ENCODE results near the gene HPSE2.
A peak's percentile ranks its signal among the peaks of the same experiment; 100 is the strongest.

HPSE2 gene

DNA sequence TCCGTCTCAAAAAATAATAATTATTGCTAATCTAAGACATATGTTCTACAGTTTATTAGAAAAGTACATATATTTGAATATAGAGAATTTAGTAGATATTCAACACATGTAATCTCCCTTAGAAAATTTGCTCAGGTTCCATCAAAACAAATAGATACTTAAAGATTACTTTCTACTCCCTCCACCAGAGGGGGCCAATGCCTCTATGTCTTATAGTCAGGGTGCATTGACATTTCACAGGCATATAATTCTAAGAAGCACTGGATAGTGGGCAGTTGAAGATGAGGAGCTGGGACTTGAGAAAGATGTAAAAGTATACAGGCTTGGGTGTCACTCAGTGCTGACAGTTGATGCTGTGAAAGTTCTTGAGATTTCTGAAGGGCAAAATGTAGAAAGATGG is 487.4 kb downstream of the HPSE2 start:
- Histone ChIP-seq H3K4me3 (ENCODE audit: low read depth, low read length) (no peak overlapping the region), H3K36me3 (replicated peaks) (no peaks in the 10 kb centered on the region), H3K27ac (no peak overlapping the region), H3K27me3 (replicated peaks) (no peaks in the 10 kb centered on the region)
- TF ChIP-seq, protein P1, sequence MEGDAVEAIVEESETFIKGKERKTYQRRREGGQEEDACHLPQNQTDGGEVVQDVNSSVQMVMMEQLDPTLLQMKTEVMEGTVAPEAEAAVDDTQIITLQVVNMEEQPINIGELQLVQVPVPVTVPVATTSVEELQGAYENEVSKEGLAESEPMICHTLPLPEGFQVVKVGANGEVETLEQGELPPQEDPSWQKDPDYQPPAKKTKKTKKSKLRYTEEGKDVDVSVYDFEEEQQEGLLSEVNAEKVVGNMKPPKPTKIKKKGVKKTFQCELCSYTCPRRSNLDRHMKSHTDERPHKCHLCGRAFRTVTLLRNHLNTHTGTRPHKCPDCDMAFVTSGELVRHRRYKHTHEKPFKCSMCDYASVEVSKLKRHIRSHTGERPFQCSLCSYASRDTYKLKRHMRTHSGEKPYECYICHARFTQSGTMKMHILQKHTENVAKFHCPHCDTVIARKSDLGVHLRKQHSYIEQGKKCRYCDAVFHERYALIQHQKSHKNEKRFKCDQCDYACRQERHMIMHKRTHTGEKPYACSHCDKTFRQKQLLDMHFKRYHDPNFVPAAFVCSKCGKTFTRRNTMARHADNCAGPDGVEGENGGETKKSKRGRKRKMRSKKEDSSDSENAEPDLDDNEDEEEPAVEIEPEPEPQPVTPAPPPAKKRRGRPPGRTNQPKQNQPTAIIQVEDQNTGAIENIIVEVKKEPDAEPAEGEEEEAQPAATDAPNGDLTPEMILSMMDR (IDR thresholded peaks at IDR 0.05; ENCODE audit: low read depth, low read length, missing control alignments) = peak; percentile 4
- in situ Hi-C loops (cut with HindIII; ENCODE audit: low pct_ligation_motif_present, low sequenced_read_pairs) = no loop called here
- peak; percentile 9 for DNase-seq

DNA sequence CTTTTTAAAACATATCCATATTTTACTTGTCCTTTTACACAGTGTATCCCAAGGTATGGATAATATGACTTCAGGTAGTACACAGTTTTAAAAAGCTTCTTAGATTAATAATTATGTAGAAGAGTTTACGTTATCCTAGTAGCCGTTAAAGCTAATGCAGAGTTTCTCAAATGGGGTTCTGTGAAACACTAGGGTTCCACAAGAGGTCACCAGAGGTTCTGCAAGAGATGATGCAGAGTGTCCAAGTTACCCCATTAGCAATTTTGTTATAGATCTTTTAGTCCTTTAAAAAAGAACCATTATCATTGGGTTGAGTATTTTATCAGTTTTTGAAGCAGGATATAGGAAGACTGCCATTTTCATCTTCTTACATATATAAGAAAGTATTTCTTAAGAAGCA is 490.0 kb downstream of the HPSE2 start:
- in situ Hi-C loops (cut with HindIII; ENCODE audit: low pct_ligation_motif_present, low sequenced_read_pairs) = no loop called here
- no peak for DNase-seq
- no peak overlapping the region for H3K27ac ChIP-seq
- H3K36me3 ChIP-seq (replicated peaks) = no peaks in the 10 kb centered on the region
- no peaks in the 10 kb centered on the region for H3K27me3 ChIP-seq (replicated peaks)
- TF ChIP-seq, protein P1 (IDR thresholded peaks at IDR 0.05; ENCODE audit: low read depth, low read length, missing control alignments) = no peak
- no peak overlapping the region for H3K4me3 ChIP-seq (ENCODE audit: low read depth, low read length)

DNA sequence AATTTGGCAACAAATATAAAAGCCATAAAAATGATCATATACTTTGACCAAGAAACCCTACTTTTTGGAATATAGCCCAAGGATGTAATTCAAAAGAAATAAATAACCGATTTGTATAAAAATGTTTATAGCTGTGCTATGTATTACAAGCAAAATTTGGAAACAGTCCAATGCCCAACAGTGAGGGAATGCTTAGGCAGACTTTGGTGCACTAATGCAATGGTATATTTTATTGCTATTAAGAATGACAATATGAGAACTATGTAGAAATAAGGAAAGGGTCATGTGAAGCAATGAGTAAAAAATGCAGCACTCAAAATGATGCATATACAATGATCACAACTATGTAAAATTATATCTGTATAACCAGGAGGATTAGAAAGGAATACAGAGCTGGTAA is 515.1 kb downstream of the HPSE2 start:
- H3K27ac ChIP-seq = no peak overlapping the region
- H3K4me3 ChIP-seq (ENCODE audit: low read depth, low read length) = no peak overlapping the region
- TF ChIP-seq, protein P1 (IDR thresholded peaks at IDR 0.05; ENCODE audit: low read depth, low read length, missing control alignments) = no peak
- in situ Hi-C loops (cut with HindIII; ENCODE audit: low pct_ligation_motif_present, low sequenced_read_pairs) = no loop called here
- DNase-seq = no peak
- H3K36me3 ChIP-seq (replicated peaks) = no peaks in the 10 kb centered on the region
- no peaks in the 10 kb centered on the region for H3K27me3 ChIP-seq (replicated peaks)

DNA sequence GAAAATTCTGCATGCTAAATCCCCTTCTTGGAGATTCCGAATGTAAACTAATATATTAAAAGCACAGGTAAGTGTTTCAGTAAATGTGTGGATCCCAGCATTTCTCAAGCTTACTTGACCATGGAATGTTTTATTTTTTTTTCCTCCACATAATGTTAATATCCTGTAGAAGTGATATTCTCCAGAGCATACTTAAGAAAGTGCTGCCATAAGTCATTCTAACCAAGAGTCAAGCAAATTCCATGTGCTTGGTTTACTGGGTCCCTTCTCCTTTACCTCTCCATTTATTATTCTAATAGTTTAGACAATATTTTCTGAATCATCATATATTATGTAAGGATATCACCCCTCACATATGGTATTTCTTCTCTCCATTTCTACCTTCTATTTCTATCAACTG is 522.1 kb downstream of the HPSE2 start:
- H3K36me3 ChIP-seq (replicated peaks) = no peaks in the 10 kb centered on the region
- no peak for DNase-seq
- in situ Hi-C loops (cut with HindIII; ENCODE audit: low pct_ligation_motif_present, low sequenced_read_pairs) = no loop called here
- TF ChIP-seq, protein P1 (IDR thresholded peaks at IDR 0.05; ENCODE audit: low read depth, low read length, missing control alignments) = no peak
- H3K27me3 ChIP-seq (replicated peaks) = no peaks in the 10 kb centered on the region
- no peak overlapping the region for H3K27ac ChIP-seq
- no peak overlapping the region for H3K4me3 ChIP-seq (ENCODE audit: low read depth, low read length)

DNA sequence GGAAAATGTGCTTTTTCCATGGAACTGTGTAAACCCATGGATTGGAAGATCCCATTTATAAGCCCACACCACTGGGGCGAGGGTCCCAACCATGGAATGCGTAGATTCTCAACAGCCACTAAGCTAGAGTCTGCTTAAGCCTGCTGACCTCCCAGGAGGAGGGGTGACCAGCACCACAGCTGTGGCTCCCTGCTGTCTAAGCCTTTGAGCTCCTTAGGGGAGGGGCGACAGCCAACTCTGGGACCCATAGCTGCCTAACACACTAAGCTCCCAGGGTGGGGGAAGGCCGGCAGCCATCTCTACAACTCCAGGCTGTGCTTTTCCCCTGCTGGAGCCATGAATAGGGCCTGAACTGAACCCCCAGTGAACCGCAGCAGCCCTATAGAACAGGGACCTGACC is 539.1 kb downstream of the HPSE2 start:
- Histone ChIP-seq H3K27me3 (replicated peaks) (no peaks in the 10 kb centered on the region), H3K27ac (no peak overlapping the region), H3K36me3 (replicated peaks) (no peaks in the 10 kb centered on the region), H3K4me3 (ENCODE audit: low read depth, low read length) (no peak overlapping the region)
- in situ Hi-C loops (cut with HindIII; ENCODE audit: low pct_ligation_motif_present, low sequenced_read_pairs) = no loop called here
- TF ChIP-seq, protein P1 (IDR thresholded peaks at IDR 0.05; ENCODE audit: low read depth, low read length, missing control alignments) = no peak
- DNase-seq = no peak

DNA sequence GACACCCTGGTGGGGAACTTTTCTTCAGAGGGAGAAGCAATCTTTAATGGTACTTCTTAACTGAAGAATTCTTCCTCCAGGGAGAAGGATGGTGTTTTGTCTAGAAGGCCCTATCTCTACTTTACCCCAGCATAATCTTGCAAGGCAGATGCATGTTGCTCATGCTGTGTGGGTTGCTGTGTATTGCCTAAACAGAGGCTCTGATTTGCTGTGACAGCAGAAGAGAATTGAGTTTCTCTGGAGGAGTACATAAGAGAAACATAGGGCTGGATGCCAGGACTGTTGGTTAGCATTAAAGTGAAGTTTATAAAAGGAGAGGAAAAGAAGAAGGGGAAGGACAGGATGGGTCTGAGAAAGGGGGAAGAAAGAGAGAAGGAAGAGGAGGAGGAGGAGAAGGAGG is 540.8 kb downstream of the HPSE2 start:
- TF ChIP-seq, protein P1 (IDR thresholded peaks at IDR 0.05; ENCODE audit: low read depth, low read length, missing control alignments) = no peak
- no peak overlapping the region for H3K4me3 ChIP-seq (ENCODE audit: low read depth, low read length)
- H3K27me3 ChIP-seq (replicated peaks) = no peaks in the 10 kb centered on the region
- no peak overlapping the region for H3K27ac ChIP-seq
- in situ Hi-C loops (cut with HindIII; ENCODE audit: low pct_ligation_motif_present, low sequenced_read_pairs) = no loop called here
- H3K36me3 ChIP-seq (replicated peaks) = no peaks in the 10 kb centered on the region
- no peak for DNase-seq
